SK-N-SH (cell line): ENCODE measurements around the gene ARID2. TPM values are rescaled to one million over a fixed set of nuclear protein-coding genes. Genes with fewer than 3 reads are reported as not detected.

Experiments used
- CTCF ChIA-PET: fragments of 300-600, 350-600 bp; formaldehyde crosslinking; extraction: SDS; loops from one replicate; lab custom pipeline; 2021; lab: Yijun Ruan, JAX
- POLR2A ChIA-PET: fragments of 350-600 bp; sonication (Branson Sonifier 250); formaldehyde crosslinking; extraction: SDS; loops from one replicate; lab custom pipeline; 2020; ENCODE audit warnings: antibody characterized with exemption, inconsistent platforms; lab: Yijun Ruan, JAX
- DNase-seq: peaks from one replicate; pipeline ENCODE4 v3.0.0; 2012
- H2AFZ ChIP-seq: fragments of 200-600 bp; sonication (generic); 2 replicates; pipeline ENCODE4 v1.8.1; 2016; ENCODE audit warnings: antibody characterized with exemption, mild to moderate bottlenecking, low read depth
- H3F3A ChIP-seq: fragments of 200-600 bp; sonication (generic); replicated peaks from 2 replicates; pipeline ENCODE3; 2016; ENCODE audit warnings: antibody characterized with exemption, mild to moderate bottlenecking; ENCODE audit not compliant: insufficient read depth
- H3K27ac ChIP-seq, 2 experiments: fragments of 200-500 bp in 1 of 2; fragments of 200-600 bp in 1 of 2; sonication (Bioruptor generic) in 1 of 2; sonication (generic), shearing (Covaris generic) in 1 of 2; 2 replicates each; pipeline versions ENCODE4 v1.5.1 to v1.6.1; 2014 to 2016; ENCODE audit warnings: low read depth in 2 of 2, inconsistent platforms in 1 of 2, low read length in 1 of 2, mild to moderate bottlenecking in 1 of 2, mixed read lengths in 1 of 2
- H3K27me3 ChIP-seq: fragments of 200-600 bp; sonication (generic), shearing (Covaris generic); 2 replicates; pipeline ENCODE4 v1.6.1; 2016; ENCODE audit warnings: mixed run types; ENCODE audit not compliant: insufficient read depth
- H3K36me3 ChIP-seq, 2 experiments: fragments of 200-500 bp in 1 of 2; fragments of 200-600 bp in 1 of 2; sonication (Bioruptor generic) in 1 of 2; sonication (generic) in 1 of 2; replicated peaks in 1 of 2; 2 replicates each; pipeline versions ENCODE3 to v1.5.1; 2014 to 2016; ENCODE audit warnings: low read length in 1 of 2, mild to moderate bottlenecking in 1 of 2; ENCODE audit not compliant: insufficient read depth in 2 of 2, control insufficient read depth in 1 of 2
- H3K4me1 ChIP-seq, 2 experiments: fragments of 200-500 bp in 1 of 2; fragments of 200-600 bp in 1 of 2; sonication (Bioruptor generic) in 1 of 2; sonication (generic), shearing (Covaris generic) in 1 of 2; 2 replicates each; pipeline versions ENCODE4 v1.5.1 to v1.6.1; 2014 to 2016; ENCODE audit warnings: low read depth in 1 of 2, low read length in 1 of 2, mixed run types in 1 of 2; ENCODE audit not compliant: insufficient read depth in 2 of 2, control insufficient read depth in 1 of 2
- H3K4me2 ChIP-seq: fragments of 200-600 bp; sonication (generic), shearing (Covaris generic); 2 replicates; pipeline ENCODE4 v1.6.1; 2017; ENCODE audit warnings: mixed run types
- H3K4me3 ChIP-seq, 2 experiments: fragments of 200-500 bp in 1 of 2; fragments of 200-600 bp in 1 of 2; sonication (Bioruptor generic) in 1 of 2; sonication (generic), shearing (Covaris generic) in 1 of 2; 2 replicates each; pipeline versions ENCODE4 v1.5.1 to v1.8.1; 2014 to 2016; ENCODE audit warnings: low read depth in 2 of 2, inconsistent platforms in 1 of 2, low read length in 1 of 2, mild to moderate bottlenecking in 1 of 2, mixed read lengths in 1 of 2, moderate library complexity in 1 of 2
- H3K79me2 ChIP-seq: fragments of 200-600 bp; sonication (generic); 2 replicates; pipeline ENCODE4 v1.8.1; 2017; ENCODE audit warnings: mild to moderate bottlenecking; ENCODE audit not compliant: insufficient read depth
- H3K9ac ChIP-seq: fragments of 200-600 bp; sonication (generic); 2 replicates; pipeline ENCODE4 v1.6.1; 2017; ENCODE audit warnings: mixed run types
- H3K9me2 ChIP-seq: fragments of 200-600 bp; sonication (generic); 2 replicates; pipeline ENCODE4 v1.6.1; 2017; ENCODE audit warnings: mixed run types
- H3K9me3 ChIP-seq: fragments of 200-600 bp; sonication (generic); 2 replicates; pipeline ENCODE4 v1.6.1; 2017; ENCODE audit warnings: mixed run types, mild to moderate bottlenecking, moderate library complexity
- H4K20me1 ChIP-seq: fragments of 200-600 bp; sonication (generic); 2 replicates; pipeline ENCODE4 v1.6.1; 2017; ENCODE audit warnings: mild to moderate bottlenecking, mixed run types; ENCODE audit not compliant: insufficient read depth
- CTCF ChIP-seq: fragments of 200-600 bp; sonication (generic); IDR thresholded peaks from 2 replicates; pipeline ENCODE4 v1.6.1; 2017; ENCODE audit warnings: antibody characterized with exemption, mild to moderate bottlenecking, moderate library complexity
- EP300 ChIP-seq, 2 experiments: IDR thresholded peaks; 2 replicates each; pipeline versions ENCODE4 v1.4.0 to v1.6.1; 2012; ENCODE audit warnings: borderline replicate concordance in 1 of 2, low read depth in 1 of 2, low read length in 1 of 2
- FOSL2 ChIP-seq: IDR thresholded peaks from 2 replicates; pipeline ENCODE4 v1.4.0; 2012; ENCODE audit warnings: low read depth, mild to moderate bottlenecking, moderate library complexity, borderline replicate concordance
- FOXM1 ChIP-seq: IDR thresholded peaks from 2 replicates; pipeline ENCODE4 v1.4.0; 2012; ENCODE audit warnings: low read depth, mild to moderate bottlenecking
- JUND ChIP-seq: IDR thresholded peaks from 2 replicates; pipeline ENCODE4 v1.4.0; 2012
- NFIC ChIP-seq: IDR thresholded peaks from 2 replicates; pipeline ENCODE4 v1.4.0; 2012; ENCODE audit warnings: borderline replicate concordance
- NRF1 ChIP-seq: IDR thresholded peaks from 2 replicates; pipeline ENCODE4 v1.6.1; 2012; ENCODE audit warnings: low read depth, mild to moderate bottlenecking, low read length
- RAD21 ChIP-seq: IDR thresholded peaks from 2 replicates; pipeline ENCODE4 v1.6.1; 2012; ENCODE audit warnings: mild to moderate bottlenecking, low read length
- RXRA ChIP-seq: IDR thresholded peaks from 2 replicates; pipeline ENCODE4 v1.4.0; 2012; ENCODE audit warnings: low read depth, mild to moderate bottlenecking, borderline replicate concordance
- SMC3 ChIP-seq: IDR thresholded peaks from 2 replicates; pipeline ENCODE4 v1.6.1; 2012; ENCODE audit warnings: low read depth, low read length, improper control_type of control experiment
- TAF1 ChIP-seq: IDR thresholded peaks from 2 replicates; pipeline ENCODE4 v1.6.1; 2012; ENCODE audit warnings: low read depth, mild to moderate bottlenecking, low read length, moderate library complexity, borderline replicate concordance
- WGBS: methylation state at CpG from one replicate; pipeline ENCODE4 v1.1.6; 2017; ENCODE audit warnings: low lambda C conversion rate; 5-methylcytosine and 5-hydroxymethylcytosine counted together
- polyA plus RNA-seq, 3 experiments: library from polyadenylated mRNA; depleted of rRNA; stranded (reverse); fragments of >200 nt; gene quantifications; 2 replicates each; pipeline ENCODE4 v1.2.3, GENCODE V29; 2012
- TF ChIP-seq, protein P1 (sequence below): fragments of 150-350 bp; IDR thresholded peaks from 2 replicates; pipeline ENCODE4 v1.6.1; 2017; ENCODE audit warnings: antibody characterized with exemption, low read length, low read depth, borderline replicate concordance
- TF ChIP-seq, protein P2 (sequence below): IDR thresholded peaks from 2 replicates; pipeline ENCODE4 v1.4.0; 2012; ENCODE audit warnings: low read depth
- TF ChIP-seq, protein P3 (sequence below): fragments of 150-350 bp; IDR thresholded peaks from 2 replicates; pipeline ENCODE4 v1.6.1; 2016; ENCODE audit warnings: mild to moderate bottlenecking, low read depth, low read length

Gene ARID2
- polyA plus RNA-seq, 1 of the 3 experiments (the other 2 are of a cell fraction) = 5.9 TPM

DNA sequence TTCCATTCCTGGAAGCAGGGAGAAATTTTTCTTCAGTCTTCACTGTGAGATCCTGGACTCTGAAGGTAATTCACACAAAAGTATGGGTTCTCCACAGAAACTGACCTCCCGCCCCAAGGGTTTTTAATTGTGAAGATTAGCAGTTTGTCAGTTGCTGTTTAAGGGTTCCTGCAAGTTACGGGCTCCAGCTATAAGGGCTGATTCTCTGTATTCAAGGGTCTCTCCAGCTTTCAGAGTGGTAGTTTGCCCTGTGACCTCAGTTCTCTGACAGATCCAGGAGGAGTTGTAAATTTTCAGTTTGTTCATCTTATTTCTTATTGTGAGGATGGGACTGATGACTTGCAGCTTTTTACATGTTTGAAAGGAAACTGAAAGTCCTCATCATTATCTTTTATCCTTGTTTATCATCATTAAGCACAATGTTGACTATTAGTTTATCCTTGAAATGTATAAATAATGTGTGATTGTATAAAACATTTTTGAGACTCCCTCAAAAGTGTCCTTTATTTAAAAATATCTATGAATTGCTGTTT, 149.9 kb downstream of the ARID2 start:
- TF ChIP-seq NRF1 (no peak), FOXM1 (no peak), CTCF (no peak), RXRA (no peak), NFIC (no peak), JUND (no peak), EP300 (IDR thresholded peaks at IDR 0.05; ENCODE audit: borderline replicate concordance in 1 of 2, low read depth in 1 of 2, low read length in 1 of 2) (no peak), RAD21 (no peak), TAF1 (no peak), FOSL2 (no peak), SMC3 (no peak)
- TF ChIP-seq, protein P1, sequence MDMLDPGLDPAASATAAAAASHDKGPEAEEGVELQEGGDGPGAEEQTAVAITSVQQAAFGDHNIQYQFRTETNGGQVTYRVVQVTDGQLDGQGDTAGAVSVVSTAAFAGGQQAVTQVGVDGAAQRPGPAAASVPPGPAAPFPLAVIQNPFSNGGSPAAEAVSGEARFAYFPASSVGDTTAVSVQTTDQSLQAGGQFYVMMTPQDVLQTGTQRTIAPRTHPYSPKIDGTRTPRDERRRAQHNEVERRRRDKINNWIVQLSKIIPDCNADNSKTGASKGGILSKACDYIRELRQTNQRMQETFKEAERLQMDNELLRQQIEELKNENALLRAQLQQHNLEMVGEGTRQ = no peak
- TF ChIP-seq, protein P2, sequence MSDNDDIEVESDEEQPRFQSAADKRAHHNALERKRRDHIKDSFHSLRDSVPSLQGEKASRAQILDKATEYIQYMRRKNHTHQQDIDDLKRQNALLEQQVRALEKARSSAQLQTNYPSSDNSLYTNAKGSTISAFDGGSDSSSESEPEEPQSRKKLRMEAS = no peak
- TF ChIP-seq, protein P3, sequence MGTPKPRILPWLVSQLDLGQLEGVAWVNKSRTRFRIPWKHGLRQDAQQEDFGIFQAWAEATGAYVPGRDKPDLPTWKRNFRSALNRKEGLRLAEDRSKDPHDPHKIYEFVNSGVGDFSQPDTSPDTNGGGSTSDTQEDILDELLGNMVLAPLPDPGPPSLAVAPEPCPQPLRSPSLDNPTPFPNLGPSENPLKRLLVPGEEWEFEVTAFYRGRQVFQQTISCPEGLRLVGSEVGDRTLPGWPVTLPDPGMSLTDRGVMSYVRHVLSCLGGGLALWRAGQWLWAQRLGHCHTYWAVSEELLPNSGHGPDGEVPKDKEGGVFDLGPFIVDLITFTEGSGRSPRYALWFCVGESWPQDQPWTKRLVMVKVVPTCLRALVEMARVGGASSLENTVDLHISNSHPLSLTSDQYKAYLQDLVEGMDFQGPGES = no peak
- H3K9ac ChIP-seq = no peak overlapping the region
- H3K79me2 ChIP-seq = no peaks in the 10 kb centered on the region; the same call in 1 of the 2 replicates
- no peak for DNase-seq
- ChIA-PET POLR2A (no interaction called here), CTCF (no interaction called here)
- H3F3A ChIP-seq = no peaks in the 10 kb centered on the region
- no peak overlapping the region for H3K27ac ChIP-seq
- H3K9me2 ChIP-seq = no peaks in the 10 kb centered on the region
- H3K27me3 ChIP-seq = no peaks in the 10 kb centered on the region
- 88% methylated on average over 1 of the region's 2 CpGs for WGBS
- H3K4me3 ChIP-seq = no peak overlapping the region; a peak in 1 of 4 replicates
- H4K20me1 ChIP-seq = no peaks in the 10 kb centered on the region
- H3K9me3 ChIP-seq = no peaks in the 10 kb centered on the region
- H3K4me2 ChIP-seq = no peak overlapping the region
- H2AFZ ChIP-seq = no peak overlapping the region
- H3K36me3 ChIP-seq = peaks cover 24 to 37% of the 10 kb centered on the region in 2 experiments
- peaks cover 0 to 3% of the 10 kb centered on the region in 2 experiments; a peak in 2 of 4 replicates for H3K4me1 ChIP-seq

DNA sequence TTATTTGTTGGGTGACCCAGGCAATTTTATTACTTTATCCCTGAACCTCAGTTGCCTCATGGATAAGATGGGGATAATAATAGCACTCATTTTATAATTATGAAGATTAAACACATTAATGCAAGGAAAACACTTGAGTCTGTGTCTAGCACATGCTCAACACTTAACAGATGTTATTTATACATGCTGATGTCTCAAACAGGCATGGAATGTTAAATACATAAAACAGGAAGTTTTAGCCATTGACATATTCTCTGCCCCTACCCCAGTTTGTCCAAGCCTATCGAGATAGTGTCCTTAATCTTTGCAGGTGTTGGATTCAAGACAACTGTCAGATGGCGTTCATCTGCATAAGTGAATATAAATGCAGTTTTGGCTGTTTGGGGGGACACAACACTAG, 151.0 kb downstream of the ARID2 start:
- POLR2A ChIA-PET = no interaction called here
- no peak for TF ChIP-seq EP300 (IDR thresholded peaks at IDR 0.05; ENCODE audit: borderline replicate concordance in 1 of 2, low read depth in 1 of 2, low read length in 1 of 2)
- 89% methylated on average over 2 of the region's 2 CpGs for WGBS

More for the DNA sequence above, 151.0 kb downstream of the ARID2 start:
- Histone ChIP-seq H3K27ac (no peak overlapping the region), H3F3A (no peaks in the 10 kb centered on the region), H4K20me1 (no peaks in the 10 kb centered on the region), H3K27me3 (no peaks in the 10 kb centered on the region), H3K36me3 (peaks cover 26 to 36% of the 10 kb centered on the region in 2 experiments), H3K4me2 (no peak overlapping the region), H2AFZ (no peak overlapping the region), H3K9ac (no peak overlapping the region), H3K9me3 (no peaks in the 10 kb centered on the region), H3K79me2 (no peaks in the 10 kb centered on the region; the same call in 1 of the 2 replicates), H3K4me3 (no peak overlapping the region), H3K9me2 (no peaks in the 10 kb centered on the region), H3K4me1 (peaks cover 0 to 3% of the 10 kb centered on the region in 2 experiments; a peak in 2 of 4 replicates)
- CTCF ChIA-PET = no interaction called here
- no peak for DNase-seq
